ENCODE measurements around the gene SUSD4. TPM values are rescaled to one million over a fixed set of nuclear protein-coding genes. Genes with fewer than 3 reads are reported as not detected.

SUSD4 gene
- total and polyA plus RNA-seq, 2 donors (not counting 3 experiments of a cell fraction or from before 2014, with no cell fraction given) = not detected

GRCh38 chr1:223227031-223227430, 136.9 kb downstream of the SUSD4 start:
- CTCF ChIA-PET = no interaction called here
- POLR2A ChIA-PET = no interaction called here
- intact Hi-C loops (cut with micrococcal nuclease) = no loop called here

More at GRCh38 chr1:223227031-223227430, 136.9 kb downstream of the SUSD4 start:
- Histone ChIP-seq H3K4me3 (replicated peaks in 1 of 3; ENCODE audit: insufficient read depth in 1 of 3, low read depth in 1 of 3, low read length in 3 of 3) (no peak overlapping the region), H3K79me2 (ENCODE audit: control insufficient read depth, insufficient read depth, low read length) (no peaks in the 10 kb centered on the region), H3K9me1 (replicated peaks; ENCODE audit: control insufficient read depth, extremely low read depth, insufficient read depth, low read length) (no peaks in the 10 kb centered on the region), H3K27ac (ENCODE audit: insufficient read depth, low read depth, low read length) (no peak overlapping the region), H4K20me1 (replicated peaks; ENCODE audit: control insufficient read depth, extremely low read depth, insufficient read depth, low read length) (no peaks in the 10 kb centered on the region), H3K9me3 (replicated peaks; ENCODE audit: control insufficient read depth, insufficient read depth, low read length) (no peaks in the 10 kb centered on the region), H3K36me3 (ENCODE audit: control insufficient read depth in 2 of 2, extremely low read depth in 1 of 2, insufficient read depth in 2 of 2, low read length in 2 of 2) (no peaks in the 10 kb centered on the region), H3K4me1 (ENCODE audit: control insufficient read depth, extremely low read depth, insufficient read depth, low read length) (no peaks in the 10 kb centered on the region), H3K27me3 (ENCODE audit: control insufficient read depth in 2 of 2, insufficient read depth in 2 of 2, low read length in 2 of 2) (peaks cover 0 to 2% of the 10 kb centered on the region in 2 experiments), H3K9ac (replicated peaks; ENCODE audit: extremely low read depth, insufficient read depth, low read length) (no peak overlapping the region), H3K4me2 (ENCODE audit: insufficient read depth, low read length) (no peak overlapping the region), H2AFZ (ENCODE audit: low read depth, low read length) (no peak overlapping the region)
- no peak for TF ChIP-seq FOS (IDR thresholded peaks at IDR 0.05; ENCODE audit: borderline replicate concordance, insufficient read depth, low read length)
- no peak for TF ChIP-seq EZH2 (IDR thresholded peaks at IDR 0.05; ENCODE audit: borderline replicate concordance, low read depth, low read length, severe bottlenecking)
- TF ChIP-seq POLR2A (IDR thresholded peaks at IDR 0.05; ENCODE audit: low read depth, low read length) = no peak
- TF ChIP-seq MYC (IDR thresholded peaks at IDR 0.05; ENCODE audit: low read depth, low read length) = no peak
- no peak for TF ChIP-seq CTCF (IDR thresholded peaks at IDR 0.05; ENCODE audit: extremely low read depth in 1 of 2, insufficient read depth in 1 of 2, low read depth in 1 of 2, low read length in 2 of 2)
- no peak for TF ChIP-seq MAX (IDR thresholded peaks at IDR 0.05; ENCODE audit: insufficient read depth, insufficient read length)
- TF ChIP-seq GATA2 (IDR thresholded peaks at IDR 0.05; ENCODE audit: insufficient read depth, insufficient read length, low read depth, low read length) = no peak
- no peak for TF ChIP-seq POLR2AphosphoS5 (IDR thresholded peaks at IDR 0.05; ENCODE audit: insufficient read depth, low read depth, low read length)
- TF ChIP-seq JUN (IDR thresholded peaks at IDR 0.05; ENCODE audit: borderline replicate concordance, insufficient read depth, insufficient read length, low read depth) = no peak
- no TSS peak for BruUV-seq (replicated peaks)
- DNase-seq (ENCODE audit: low read depth, low spot score) (no peak), FAIRE-seq (no peak)
- dilution Hi-C loops (cut with MboI; ENCODE audit: extremely low pct_ligation_motif_present, low sequenced_read_pairs) = no loop called here
